ENCODE data around the gene SLC24A3.

GRCh38 chr20:19347943-19348456, 135.6 kb downstream of the SLC24A3 start:
- no peak for TF ChIP-seq HDGF (IDR thresholded peaks at IDR 0.05; ENCODE audit: borderline replicate concordance)
- TF ChIP-seq SUZ12 (IDR thresholded peaks at IDR 0.05) = no peak
